Left lobe of liver (tissue), 2 donors: ENCODE results near the gene RIOK1. TPM values are rescaled to one million over a fixed set of nuclear protein-coding genes. Genes with fewer than 3 reads are reported as not detected.
"Not testable (repeated sequence)": the region's sequence is repeated elsewhere in the genome, so short reads cannot be mapped to it uniquely, and the experiment has no call there.

Experiments
- ATAC-seq: fragments of 200-7000 bp; cut with Tn5 transposase; one replicate; pipeline ENCODE4 v1.9.1; 2020; ENCODE audit warnings: mild to moderate bottlenecking, moderate library complexity
- DNase-seq: peaks from one replicate; pipeline ENCODE4 v3.0.0-alpha.2; 2020; ENCODE audit warnings: low spot score
- total RNA-seq: library from RNA; stranded (reverse); gene quantifications from one replicate; pipeline ENCODE4 v1.2.1, GENCODE V29; 2021
- donor health status: DM: no; HTN: no; CAD: no; lungs with moderate emphysema.
- donor health status: DM: no; HTN: yes; CAD: no.

RIOK1 gene
- 4.4 TPM for total RNA-seq

- DNase-seq (peak; percentile 95), ATAC-seq (peak; percentile 99)
Observed at GRCh38 chr6:7389451-7390225, at the start of gene RIOK1, which contains the start of gene CAGE1. TSS of gene RIOK1 (plus strand) at chr6:7389808. CDS start at chr6:7390003, 195 bp downstream. TSS of gene CAGE1 (minus strand) at chr6:7389742. CDS start at chr6:7387173, 2,569 bp downstream.

- DNase-seq = no peak
Observed at GRCh38 chr6:7341271-7341670, 48.3 kb upstream of the RIOK1 start.

GRCh38 chr6:7341989-7342742 is 47.4 kb upstream of the RIOK1 start:
- ATAC-seq (no peak), DNase-seq (no peak)

More at GRCh38 chr6:7341271-7341670, 48.3 kb upstream of the RIOK1 start:
- ATAC-seq = no peak

- ATAC-seq (no peak), DNase-seq (no peak)
Observed at GRCh38 chr6:7343546-7344475, 45.8 kb upstream of the RIOK1 start.

GRCh38 chr6:7344773-7345450 is 44.7 kb upstream of the RIOK1 start:
- not testable (repeated sequence) for ATAC-seq, DNase-seq

- ATAC-seq, DNase-seq: not testable (repeated sequence)
Observed at GRCh38 chr6:7347551-7347997, 42.0 kb upstream of the RIOK1 start.

- DNase-seq, ATAC-seq: not testable (repeated sequence)
Observed at GRCh38 chr6:7350591-7350990, 39.0 kb upstream of the RIOK1 start.

GRCh38 chr6:7351916-7352315 is 37.7 kb upstream of the RIOK1 start:
- not testable (repeated sequence) for DNase-seq, ATAC-seq

GRCh38 chr6:7367408-7367807 is 22.2 kb upstream of the RIOK1 start:
- no peak for DNase-seq

GRCh38 chr6:7373739-7374138 is 15.9 kb upstream of the RIOK1 start:
- ATAC-seq (no peak), DNase-seq (no peak)

More at GRCh38 chr6:7367408-7367807, 22.2 kb upstream of the RIOK1 start:
- no peak for ATAC-seq

GRCh38 chr6:7377961-7378360 is 11.6 kb upstream of the RIOK1 start:
- DNase-seq (no peak), ATAC-seq (no peak)

- ATAC-seq = no peak
Observed at GRCh38 chr6:7378740-7379139, 10.9 kb upstream of the RIOK1 start.

GRCh38 chr6:7381092-7381491 is 8.5 kb upstream of the RIOK1 start:
- DNase-seq = no peak
- ATAC-seq = no peak

More at GRCh38 chr6:7378740-7379139, 10.9 kb upstream of the RIOK1 start:
- DNase-seq = no peak

- DNase-seq (no peak), ATAC-seq (peak; percentile 63)
Observed at GRCh38 chr6:7389162-7389450, 502 bp upstream of the RIOK1 start.

- DNase-seq = no peak
- ATAC-seq = no peak
Observed at GRCh38 chr6:7390226-7390878, 744 bp downstream of the RIOK1 start.

GRCh38 chr6:7391151-7391550 is 1.5 kb downstream of the RIOK1 start:
- ATAC-seq (no peak), DNase-seq (no peak)

GRCh38 chr6:7392402-7392801 is 2.8 kb downstream of the RIOK1 start:
- DNase-seq (no peak), ATAC-seq (no peak)

- DNase-seq (no peak), ATAC-seq (no peak)
Observed at GRCh38 chr6:7401075-7401474, 11.5 kb downstream of the RIOK1 start.

GRCh38 chr6:7402716-7403115 is 13.1 kb downstream of the RIOK1 start:
- no peak for ATAC-seq
- DNase-seq = no peak

- DNase-seq (no peak), ATAC-seq (peak; percentile 76)
Observed at GRCh38 chr6:7404546-7404945, 14.9 kb downstream of the RIOK1 start.
